GM18951 (cell line): Measurements from ENCODE around the gene FBXO44.
"Not testable (repeated sequence)": the region's sequence is repeated elsewhere in the genome, so short reads cannot be mapped to it uniquely, and the experiment has no call there.

Experiments used
- POLR2A ChIP-seq: IDR thresholded peaks from 4 replicates; pipeline ENCODE4 v1.6.1; 2011; ENCODE audit warnings: mild to moderate bottlenecking; ENCODE audit not compliant: insufficient read length, insufficient read depth; ENCODE audit errors: extremely low read depth
- in situ Hi-C: fragments of 300-500 bp; cut with MboI; formaldehyde crosslinking; loops from one replicate; pipeline ENCODE4 v1.12.0; 2022; ENCODE audit warnings: low sequenced_read_pairs, mixed read lengths, inconsistent platforms; ENCODE audit not compliant: unreplicated experiment

The FBXO44 gene

DNA sequence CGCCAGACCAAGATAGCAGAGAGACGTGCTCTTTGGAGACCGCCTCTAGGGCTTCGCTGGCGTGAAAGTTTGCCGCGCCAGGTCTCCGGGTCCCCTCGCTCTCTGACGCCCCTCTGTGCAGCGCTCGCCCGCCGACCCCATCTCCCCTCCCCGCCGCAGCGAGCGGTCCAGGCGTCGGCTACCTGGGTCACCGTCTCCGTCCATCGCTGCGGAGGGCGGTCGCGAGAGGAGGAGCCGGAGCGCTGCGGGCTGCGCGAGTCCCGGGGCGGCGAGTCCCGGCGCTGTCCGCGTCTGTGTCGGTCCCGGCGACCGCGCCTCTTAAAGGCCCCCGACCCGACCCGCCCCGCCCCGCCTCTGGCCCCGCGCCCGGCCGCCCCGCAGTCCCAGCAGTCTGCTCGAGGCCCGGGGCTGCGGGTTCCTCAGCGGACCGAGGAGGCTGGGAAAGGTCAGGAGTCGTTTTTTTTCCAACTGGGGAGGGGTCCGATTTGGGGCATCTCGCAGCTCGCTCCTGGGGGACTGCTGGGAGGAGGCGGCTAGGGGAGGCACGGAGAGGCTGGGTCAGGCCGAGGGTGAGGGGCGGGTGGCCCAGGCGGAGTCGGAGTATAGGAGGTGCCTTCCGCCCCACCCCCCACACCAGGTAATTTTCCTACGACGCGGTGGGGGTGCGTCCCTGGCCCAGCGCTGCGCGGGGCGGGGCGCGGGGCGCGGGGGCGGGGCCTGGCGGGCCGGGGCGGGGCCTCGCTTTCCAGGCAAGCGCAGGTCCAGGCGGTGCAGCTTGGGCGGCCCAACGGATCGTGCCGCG is at the start of gene FBXO44, which contains the start of gene FBXO2:
Gene FBXO44 (plus strand): TSS at position 741 of the 802 bp plus-strand sequence. CDS start 959 bp downstream, outside the sequence.
Gene FBXO2 (minus strand): TSS at position 293 of the 802 bp plus-strand sequence. CDS start 89 bp downstream, at position 204.
- TF ChIP-seq POLR2A = peak; percentile 35
- in situ Hi-C loops = no loop called here

GRCh38 chr1:11606775-11607174 is 47.9 kb upstream of the FBXO44 start:
- no peak for TF ChIP-seq POLR2A
- in situ Hi-C loops = no loop called here

- in situ Hi-C loops = not testable (repeated sequence)
These were observed 46.0 kb upstream of the FBXO44 start for GRCh38 chr1:11608596-11609130.

DNA sequence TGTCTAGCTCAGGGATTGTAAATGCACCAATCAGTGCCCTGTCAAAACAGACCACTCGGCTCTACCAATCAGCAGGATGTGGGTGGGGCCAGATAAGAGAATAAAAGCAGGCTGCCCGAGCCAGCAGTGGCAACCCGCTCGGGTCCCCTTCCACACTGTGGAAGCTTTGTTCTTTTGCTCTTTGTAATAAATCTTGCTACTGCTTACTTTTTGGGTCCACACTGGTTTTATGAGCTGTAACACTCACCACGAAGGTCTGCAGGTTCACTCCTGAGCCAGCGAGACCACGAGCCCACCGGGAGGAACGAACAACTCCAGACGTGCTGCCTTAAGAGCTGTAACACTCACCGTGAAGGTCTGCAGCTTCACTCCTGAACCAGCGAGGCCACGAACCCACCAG is 45.3 kb upstream of the FBXO44 start:
- in situ Hi-C loops = not testable (repeated sequence)

- no peak for TF ChIP-seq POLR2A
- in situ Hi-C loops = loop anchor here (10.0 kb wide), 1 partner anchor 286 kb away; no protein-coding TSS in a partner anchor
These were observed 44.0 kb upstream of the FBXO44 start for GRCh38 chr1:11610629-11611180.

DNA sequence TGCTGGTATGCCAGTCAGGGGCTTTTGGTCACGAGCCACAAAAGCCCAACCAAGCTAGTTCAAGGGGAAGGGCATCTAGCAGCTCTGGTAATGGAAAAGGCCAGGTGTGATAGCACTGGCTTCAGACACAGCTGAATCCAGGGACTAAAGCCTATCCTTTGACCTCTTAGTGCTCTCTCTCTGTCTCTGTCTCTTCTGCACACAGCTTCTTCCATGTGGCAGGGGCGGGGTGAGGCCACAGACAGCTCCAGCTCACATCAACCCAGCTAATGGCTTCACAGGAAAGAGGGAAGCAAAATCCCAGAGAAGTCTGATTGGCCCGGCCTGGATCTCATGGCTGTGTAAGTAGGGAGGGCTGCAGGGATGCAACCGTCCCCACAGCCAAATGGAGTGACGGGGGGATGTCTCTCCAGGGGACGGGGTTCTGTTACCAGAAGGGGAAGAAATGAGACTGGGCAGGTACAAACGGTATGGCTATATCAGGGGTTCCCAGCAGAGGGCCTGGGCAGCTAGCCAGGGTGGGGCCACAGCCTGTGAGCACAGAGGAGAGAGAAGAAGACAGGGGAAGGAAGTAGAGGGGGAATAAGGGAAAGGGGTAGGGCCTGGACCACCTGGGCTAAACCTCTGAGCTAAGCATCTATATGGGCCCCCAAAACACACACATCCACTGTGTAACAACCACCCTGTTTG is 42.9 kb upstream of the FBXO44 start:
- TF ChIP-seq POLR2A = no peak
- in situ Hi-C loops = loop anchor here (10.0 kb wide), 1 partner anchor 287 kb away; no protein-coding TSS in a partner anchor

DNA sequence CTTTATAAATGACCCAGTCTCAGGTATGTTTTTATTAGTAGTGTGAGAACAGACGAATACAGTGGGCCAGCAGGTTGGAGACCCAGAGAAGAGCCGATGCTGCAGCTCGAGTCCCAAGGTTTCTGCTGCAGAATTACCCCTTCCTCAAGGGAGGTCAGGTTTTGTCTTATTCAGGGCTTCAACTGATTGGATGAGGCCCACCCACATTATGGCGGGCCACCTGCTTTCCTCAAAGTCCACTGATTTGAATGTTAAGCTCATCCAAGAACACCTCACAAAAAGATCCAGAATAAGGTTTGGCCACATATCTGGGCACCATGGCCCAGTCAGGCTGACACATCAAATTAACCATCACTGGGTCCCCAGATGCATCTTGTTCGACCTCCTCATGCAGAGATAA is 41.3 kb upstream of the FBXO44 start:
- in situ Hi-C loops = loop anchor here (10.0 kb wide), 1 partner anchor 289 kb away; no protein-coding TSS in a partner anchor

GRCh38 chr1:11615090-11615489 is 39.6 kb upstream of the FBXO44 start:
- in situ Hi-C loops = loop anchor here (10.0 kb wide), 1 partner anchor 290 kb away; no protein-coding TSS in a partner anchor
- TF ChIP-seq POLR2A = no peak

More for the DNA sequence above, 41.3 kb upstream of the FBXO44 start:
- no peak for TF ChIP-seq POLR2A

DNA sequence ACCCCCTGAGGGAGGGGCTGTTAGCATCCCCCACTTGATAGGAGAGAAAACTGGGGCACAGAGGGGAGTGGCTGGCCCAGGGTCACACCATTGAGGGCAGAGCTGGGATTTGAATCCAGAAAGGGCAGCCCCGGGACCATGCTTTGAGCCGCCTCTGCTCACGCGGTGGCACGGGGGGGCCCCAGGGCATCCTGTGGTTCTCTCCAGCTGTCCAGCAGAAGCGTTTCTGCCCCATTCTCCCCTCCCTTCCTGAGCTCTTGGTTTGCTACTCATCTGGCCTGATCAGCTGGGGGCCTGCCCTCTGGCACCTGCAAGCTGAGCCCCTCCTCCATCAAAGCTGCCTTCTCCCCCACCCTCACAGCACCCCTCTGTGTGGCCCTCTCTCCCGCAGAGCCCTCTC is 37.9 kb upstream of the FBXO44 start:
- in situ Hi-C loops = loop anchor here (10.0 kb wide), 1 partner anchor 292 kb away; no protein-coding TSS in a partner anchor
- no peak for TF ChIP-seq POLR2A

DNA sequence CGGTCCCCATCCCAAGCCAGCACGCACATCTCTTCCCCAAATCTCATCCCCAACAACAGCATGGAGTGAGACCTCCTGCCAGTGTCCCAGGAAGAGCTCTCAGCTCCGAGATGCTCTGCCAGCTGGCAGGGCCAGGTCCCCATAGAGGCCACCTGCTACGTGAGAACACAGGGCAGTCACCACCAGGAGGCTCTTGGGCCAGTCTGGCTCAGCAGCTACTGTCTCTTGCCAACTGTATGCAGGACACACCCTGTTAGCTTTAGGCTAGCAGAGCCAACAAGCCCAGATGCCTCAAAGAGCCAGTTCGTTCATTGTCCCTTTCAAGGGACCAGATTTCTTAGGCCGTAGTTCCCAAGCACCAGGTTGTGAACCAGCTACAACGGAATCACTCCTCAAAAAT is 37.4 kb upstream of the FBXO44 start:
- TF ChIP-seq POLR2A = no peak
- in situ Hi-C loops = loop anchor here (10.0 kb wide), 1 partner anchor 293 kb away; no protein-coding TSS in a partner anchor

DNA sequence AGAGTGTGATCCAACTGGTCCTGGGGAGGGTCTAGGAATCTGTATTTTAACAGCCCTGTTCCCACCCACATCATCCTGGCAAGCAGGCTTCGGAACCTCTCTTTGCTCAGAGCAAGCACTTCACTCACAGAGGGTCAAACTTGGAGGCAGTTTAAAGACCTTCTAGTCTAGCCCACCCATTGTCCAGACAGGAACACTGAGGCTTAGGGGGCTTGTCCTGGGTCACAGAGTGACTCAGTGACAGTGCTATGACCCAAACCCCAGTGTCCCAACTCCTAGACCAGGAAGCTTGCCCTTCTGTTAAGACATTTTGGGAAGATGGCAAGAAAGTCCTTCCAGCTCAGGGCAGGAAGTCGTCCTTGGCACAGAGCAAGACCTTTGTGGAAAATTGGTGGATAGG is 36.9 kb upstream of the FBXO44 start:
- in situ Hi-C loops = loop anchor here (10.0 kb wide), 1 partner anchor 293 kb away; no protein-coding TSS in a partner anchor
- no peak for TF ChIP-seq POLR2A

GRCh38 chr1:11620405-11620804 is 34.3 kb upstream of the FBXO44 start:
- in situ Hi-C loops = no loop called here
- TF ChIP-seq POLR2A = no peak

DNA sequence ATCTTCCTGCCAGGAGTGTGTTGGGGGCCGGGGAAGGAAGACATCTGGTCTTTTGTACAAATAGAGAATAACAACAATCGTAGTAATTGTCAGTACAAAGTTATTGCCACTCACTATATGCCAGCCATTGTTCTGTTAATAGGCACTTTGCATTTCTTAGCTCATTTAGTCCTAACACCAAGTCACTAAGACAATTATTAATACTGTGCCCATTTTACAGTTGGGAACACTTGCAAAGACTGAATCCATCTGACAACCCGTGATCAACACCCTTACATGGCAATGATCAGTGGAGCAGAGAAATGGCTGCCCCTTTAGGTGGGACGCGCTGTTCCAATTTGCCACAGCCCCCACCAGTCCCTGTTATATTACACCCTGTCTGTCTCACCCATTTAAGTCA is 33.8 kb upstream of the FBXO44 start:
- no peak for TF ChIP-seq POLR2A
- in situ Hi-C loops = no loop called here
